ENCODE measurements around the gene FCER1G. TPM values are rescaled to one million over a fixed set of nuclear protein-coding genes. Genes with fewer than 3 reads are reported as not detected.

FCER1G gene
- total RNA-seq, 1 experiment from 2014 or later = 0.77 TPM

DNA sequence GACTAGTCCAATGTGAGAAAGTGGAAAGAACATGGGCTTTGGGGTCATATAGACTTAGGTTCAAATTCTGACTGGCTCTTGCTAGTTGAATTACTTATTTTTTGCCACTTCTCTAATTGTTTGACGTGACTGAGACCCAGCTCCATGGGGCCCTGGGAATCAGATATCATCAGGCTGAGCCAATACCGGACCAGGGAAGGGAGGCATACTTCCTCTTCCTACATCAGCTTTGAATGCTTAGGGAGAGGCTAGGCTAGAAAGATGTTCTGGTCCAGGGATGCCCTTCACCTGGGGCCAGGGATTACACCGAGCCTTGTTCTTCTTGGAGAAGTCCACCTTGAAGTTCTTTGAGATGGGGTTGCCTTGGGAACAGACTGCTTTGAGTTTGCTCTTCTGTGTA, 26.6 kb downstream of the FCER1G start:
- CTCF ChIA-PET = no interaction called here
- H3K27ac ChIP-seq (ENCODE audit: low read length) = no peak overlapping the region
- POLR2A ChIA-PET = no interaction called here
- ATAC-seq = no peak
- H3K27me3 ChIP-seq (ENCODE audit: control insufficient read depth, insufficient read depth, low read length) = no peaks in the 10 kb centered on the region
- H3K4me1 ChIP-seq (ENCODE audit: control insufficient read depth, insufficient read depth, low read length) = no peaks in the 10 kb centered on the region
- H3K36me3 ChIP-seq (ENCODE audit: control insufficient read depth, insufficient read depth, low read length) = no peaks in the 10 kb centered on the region
- DNase-seq (ENCODE audit: low read depth, low spot score) = no peak
- intact Hi-C loops (cut with micrococcal nuclease; ENCODE audit: unreplicated experiment) (no loop called here), in situ Hi-C loops (cut with HindIII; ENCODE audit: low pct_unique_long_range_greater_than_20kb, low sequenced_read_pairs) (no loop called here)
- no peak for TF ChIP-seq POLR2AphosphoS5 (IDR thresholded peaks at IDR 0.05; ENCODE audit: low read depth, low read length)
- TF ChIP-seq, protein P1, sequence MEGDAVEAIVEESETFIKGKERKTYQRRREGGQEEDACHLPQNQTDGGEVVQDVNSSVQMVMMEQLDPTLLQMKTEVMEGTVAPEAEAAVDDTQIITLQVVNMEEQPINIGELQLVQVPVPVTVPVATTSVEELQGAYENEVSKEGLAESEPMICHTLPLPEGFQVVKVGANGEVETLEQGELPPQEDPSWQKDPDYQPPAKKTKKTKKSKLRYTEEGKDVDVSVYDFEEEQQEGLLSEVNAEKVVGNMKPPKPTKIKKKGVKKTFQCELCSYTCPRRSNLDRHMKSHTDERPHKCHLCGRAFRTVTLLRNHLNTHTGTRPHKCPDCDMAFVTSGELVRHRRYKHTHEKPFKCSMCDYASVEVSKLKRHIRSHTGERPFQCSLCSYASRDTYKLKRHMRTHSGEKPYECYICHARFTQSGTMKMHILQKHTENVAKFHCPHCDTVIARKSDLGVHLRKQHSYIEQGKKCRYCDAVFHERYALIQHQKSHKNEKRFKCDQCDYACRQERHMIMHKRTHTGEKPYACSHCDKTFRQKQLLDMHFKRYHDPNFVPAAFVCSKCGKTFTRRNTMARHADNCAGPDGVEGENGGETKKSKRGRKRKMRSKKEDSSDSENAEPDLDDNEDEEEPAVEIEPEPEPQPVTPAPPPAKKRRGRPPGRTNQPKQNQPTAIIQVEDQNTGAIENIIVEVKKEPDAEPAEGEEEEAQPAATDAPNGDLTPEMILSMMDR (IDR thresholded peaks at IDR 0.05) = no peak
- TF ChIP-seq, protein P2, sequence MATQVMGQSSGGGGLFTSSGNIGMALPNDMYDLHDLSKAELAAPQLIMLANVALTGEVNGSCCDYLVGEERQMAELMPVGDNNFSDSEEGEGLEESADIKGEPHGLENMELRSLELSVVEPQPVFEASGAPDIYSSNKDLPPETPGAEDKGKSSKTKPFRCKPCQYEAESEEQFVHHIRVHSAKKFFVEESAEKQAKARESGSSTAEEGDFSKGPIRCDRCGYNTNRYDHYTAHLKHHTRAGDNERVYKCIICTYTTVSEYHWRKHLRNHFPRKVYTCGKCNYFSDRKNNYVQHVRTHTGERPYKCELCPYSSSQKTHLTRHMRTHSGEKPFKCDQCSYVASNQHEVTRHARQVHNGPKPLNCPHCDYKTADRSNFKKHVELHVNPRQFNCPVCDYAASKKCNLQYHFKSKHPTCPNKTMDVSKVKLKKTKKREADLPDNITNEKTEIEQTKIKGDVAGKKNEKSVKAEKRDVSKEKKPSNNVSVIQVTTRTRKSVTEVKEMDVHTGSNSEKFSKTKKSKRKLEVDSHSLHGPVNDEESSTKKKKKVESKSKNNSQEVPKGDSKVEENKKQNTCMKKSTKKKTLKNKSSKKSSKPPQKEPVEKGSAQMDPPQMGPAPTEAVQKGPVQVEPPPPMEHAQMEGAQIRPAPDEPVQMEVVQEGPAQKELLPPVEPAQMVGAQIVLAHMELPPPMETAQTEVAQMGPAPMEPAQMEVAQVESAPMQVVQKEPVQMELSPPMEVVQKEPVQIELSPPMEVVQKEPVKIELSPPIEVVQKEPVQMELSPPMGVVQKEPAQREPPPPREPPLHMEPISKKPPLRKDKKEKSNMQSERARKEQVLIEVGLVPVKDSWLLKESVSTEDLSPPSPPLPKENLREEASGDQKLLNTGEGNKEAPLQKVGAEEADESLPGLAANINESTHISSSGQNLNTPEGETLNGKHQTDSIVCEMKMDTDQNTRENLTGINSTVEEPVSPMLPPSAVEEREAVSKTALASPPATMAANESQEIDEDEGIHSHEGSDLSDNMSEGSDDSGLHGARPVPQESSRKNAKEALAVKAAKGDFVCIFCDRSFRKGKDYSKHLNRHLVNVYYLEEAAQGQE (IDR thresholded peaks at IDR 0.05; ENCODE audit: insufficient read depth in 1 of 2, low read depth in 2 of 2, low read length in 1 of 2) = no peak
- no peak for TF ChIP-seq TCF7L2 (IDR thresholded peaks at IDR 0.05; ENCODE audit: low read depth, low read length)
- TF ChIP-seq SIN3A (IDR thresholded peaks at IDR 0.05; ENCODE audit: borderline replicate concordance, insufficient read depth, low read depth, low read length) = no peak
- no TSS peak for BruUV-seq (replicated peaks)
- no peaks in the 10 kb centered on the region for H3K9me3 ChIP-seq (ENCODE audit: control insufficient read depth, insufficient read depth, low read depth, low read length)
- H3K4me3 ChIP-seq (ENCODE audit: low read depth in 2 of 2, low read length in 2 of 2) = no peak overlapping the region

DNA sequence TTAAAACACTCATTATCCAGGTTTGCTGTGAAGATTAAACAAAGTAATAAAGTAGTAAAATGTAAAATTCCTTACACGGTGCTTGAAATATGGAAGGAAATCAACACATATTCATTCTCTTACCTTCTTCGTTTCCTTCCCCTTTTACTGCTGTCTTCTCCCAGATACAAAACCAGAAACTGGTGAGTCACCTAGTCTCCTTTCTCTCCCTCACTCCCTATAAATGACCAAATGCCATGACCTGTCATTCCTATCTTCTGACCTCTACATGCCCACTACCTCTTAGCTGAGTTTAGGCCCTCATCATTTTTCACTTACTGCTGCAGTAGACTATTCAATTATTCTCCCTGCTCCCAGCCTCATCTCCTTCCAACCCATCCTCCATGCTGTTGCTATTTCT, 27.2 kb downstream of the FCER1G start:
- Histone ChIP-seq H3K27me3 (ENCODE audit: control insufficient read depth, insufficient read depth, low read length) (no peaks in the 10 kb centered on the region), H3K36me3 (ENCODE audit: control insufficient read depth, insufficient read depth, low read length) (no peaks in the 10 kb centered on the region), H3K9me3 (ENCODE audit: control insufficient read depth, insufficient read depth, low read depth, low read length) (no peaks in the 10 kb centered on the region), H3K4me3 (ENCODE audit: low read depth in 2 of 2, low read length in 2 of 2) (no peak overlapping the region), H3K4me1 (ENCODE audit: control insufficient read depth, insufficient read depth, low read length) (no peaks in the 10 kb centered on the region), H3K27ac (ENCODE audit: low read length) (no peak overlapping the region)
- ATAC-seq (no peak), DNase-seq (ENCODE audit: low read depth, low spot score) (no peak)
- no peak for TF ChIP-seq SIN3A (IDR thresholded peaks at IDR 0.05; ENCODE audit: borderline replicate concordance, insufficient read depth, low read depth, low read length)
- TF ChIP-seq, protein P2 (IDR thresholded peaks at IDR 0.05; ENCODE audit: insufficient read depth in 1 of 2, low read depth in 2 of 2, low read length in 1 of 2) = no peak
- TF ChIP-seq POLR2AphosphoS5 (IDR thresholded peaks at IDR 0.05; ENCODE audit: low read depth, low read length) = no peak
- TF ChIP-seq, protein P1 (IDR thresholded peaks at IDR 0.05) = no peak
- TF ChIP-seq TCF7L2 (IDR thresholded peaks at IDR 0.05; ENCODE audit: low read depth, low read length) = no peak
- intact Hi-C loops (cut with micrococcal nuclease; ENCODE audit: unreplicated experiment) = no loop called here
- BruUV-seq (replicated peaks) = no TSS peak
- in situ Hi-C loops (cut with HindIII; ENCODE audit: low pct_unique_long_range_greater_than_20kb, low sequenced_read_pairs) = no loop called here
- ChIA-PET CTCF (no interaction called here), POLR2A (no interaction called here)
